ENCODE data around the gene KCNK1.

DNA sequence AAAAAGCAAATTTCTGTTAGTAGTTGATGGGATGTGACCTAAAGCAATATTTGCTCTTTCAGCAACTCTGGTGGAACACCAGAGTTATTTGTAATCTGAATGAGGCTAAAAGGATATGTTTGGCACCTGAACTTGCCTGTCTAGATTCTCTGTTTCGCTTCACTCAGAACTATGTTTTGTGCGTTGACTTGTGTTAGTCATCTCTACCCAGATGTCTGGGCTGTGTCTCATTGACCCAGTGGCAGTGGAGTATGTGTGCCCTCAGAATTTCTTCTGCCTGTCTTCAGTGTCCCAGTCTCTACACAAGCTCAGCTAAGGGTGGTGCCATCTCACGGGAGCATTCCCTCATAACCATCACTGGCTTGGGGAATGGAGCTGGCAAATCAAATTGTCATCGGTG, 13.9 kb downstream of the KCNK1 start:
- TF ChIP-seq CTCF (IDR thresholded peaks at IDR 0.05) = no peak
- no peak for TF ChIP-seq POLR2A (IDR thresholded peaks at IDR 0.05)
